Measurements from ENCODE around the gene ZC2HC1C. TPM values are rescaled to one million over a fixed set of nuclear protein-coding genes. Genes with fewer than 3 reads are reported as not detected.

The ZC2HC1C gene
- total RNA-seq, 1 experiment from 2014 or later: 13.8 TPM

DNA sequence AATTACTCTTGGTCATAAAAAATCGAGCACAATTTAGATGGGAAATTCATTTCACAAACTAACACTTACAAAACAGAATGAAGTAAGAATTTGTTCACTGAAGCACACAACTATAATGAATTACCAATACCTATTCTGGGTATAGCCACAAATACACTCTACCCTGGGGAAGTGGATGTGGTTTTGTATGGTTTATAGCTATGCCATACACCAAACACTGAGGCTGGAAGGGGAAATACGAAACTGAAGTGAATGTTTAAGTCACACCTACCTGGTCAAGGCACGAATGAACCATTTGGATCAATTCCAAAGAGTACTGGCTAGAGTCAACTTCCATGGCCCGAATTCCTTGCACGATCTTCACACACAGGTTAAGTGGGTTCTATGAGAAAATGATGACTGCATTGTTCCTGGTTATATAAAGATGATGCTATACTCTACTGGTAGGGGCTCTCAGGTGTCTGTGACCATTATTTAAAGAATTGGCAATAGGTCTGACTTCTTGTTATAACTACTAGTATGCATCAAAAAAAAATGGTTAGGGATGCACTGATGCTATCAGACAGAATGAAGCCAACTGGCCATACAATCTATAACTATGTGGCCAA is 44.6 kb downstream of the ZC2HC1C start:
- H3K27ac ChIP-seq: no peak overlapping the region
- H2AFZ ChIP-seq: no peak overlapping the region
- no peaks in the 10 kb centered on the region for H3K4me1 ChIP-seq (replicated peaks; ENCODE audit: insufficient read depth)
- no peak for TF ChIP-seq EZH2 (IDR thresholded peaks at IDR 0.05; ENCODE audit: low read depth)
- TF ChIP-seq, protein P1, sequence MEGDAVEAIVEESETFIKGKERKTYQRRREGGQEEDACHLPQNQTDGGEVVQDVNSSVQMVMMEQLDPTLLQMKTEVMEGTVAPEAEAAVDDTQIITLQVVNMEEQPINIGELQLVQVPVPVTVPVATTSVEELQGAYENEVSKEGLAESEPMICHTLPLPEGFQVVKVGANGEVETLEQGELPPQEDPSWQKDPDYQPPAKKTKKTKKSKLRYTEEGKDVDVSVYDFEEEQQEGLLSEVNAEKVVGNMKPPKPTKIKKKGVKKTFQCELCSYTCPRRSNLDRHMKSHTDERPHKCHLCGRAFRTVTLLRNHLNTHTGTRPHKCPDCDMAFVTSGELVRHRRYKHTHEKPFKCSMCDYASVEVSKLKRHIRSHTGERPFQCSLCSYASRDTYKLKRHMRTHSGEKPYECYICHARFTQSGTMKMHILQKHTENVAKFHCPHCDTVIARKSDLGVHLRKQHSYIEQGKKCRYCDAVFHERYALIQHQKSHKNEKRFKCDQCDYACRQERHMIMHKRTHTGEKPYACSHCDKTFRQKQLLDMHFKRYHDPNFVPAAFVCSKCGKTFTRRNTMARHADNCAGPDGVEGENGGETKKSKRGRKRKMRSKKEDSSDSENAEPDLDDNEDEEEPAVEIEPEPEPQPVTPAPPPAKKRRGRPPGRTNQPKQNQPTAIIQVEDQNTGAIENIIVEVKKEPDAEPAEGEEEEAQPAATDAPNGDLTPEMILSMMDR (conservative IDR thresholded peaks at IDR 0.05): no peak
- no peaks in the 10 kb centered on the region for H3K9me2 ChIP-seq (ENCODE audit: insufficient read depth)
- H3K9me3 ChIP-seq (ENCODE audit: insufficient read depth, low read depth): no peaks in the 10 kb centered on the region
- peaks cover 82% of the 10 kb centered on the region for H3K36me3 ChIP-seq (ENCODE audit: low read depth)
- no peak overlapping the region for H3K4me3 ChIP-seq
- H3K27me3 ChIP-seq (ENCODE audit: insufficient read depth, low read depth): no peaks in the 10 kb centered on the region
- H3F3A ChIP-seq (ENCODE audit: insufficient read depth, low read depth): peaks cover 24% of the 10 kb centered on the region; the same call in 1 of the 2 replicates
- POLR2A ChIA-PET (ENCODE audit: unreplicated experiment): no interaction called here
- BruUV-seq (replicated peaks): no TSS peak
- H3K4me2 ChIP-seq: no peak overlapping the region
- no peaks in the 10 kb centered on the region for H3K79me2 ChIP-seq (ENCODE audit: low read depth)
- peaks cover 8% of the 10 kb centered on the region; the same call in 1 of the 2 replicates for H4K20me1 ChIP-seq (ENCODE audit: insufficient read depth)
- peak in 1 of 2 experiments; percentile 24 for DNase-seq
- intact Hi-C loops (cut with micrococcal nuclease; ENCODE audit: unreplicated experiment): no loop called here
- CTCF ChIA-PET: interaction anchor here (0.7 kb wide), 1 partner anchor 10 kb away, joined by 3 read pairs; no protein-coding TSS in a partner anchor

DNA sequence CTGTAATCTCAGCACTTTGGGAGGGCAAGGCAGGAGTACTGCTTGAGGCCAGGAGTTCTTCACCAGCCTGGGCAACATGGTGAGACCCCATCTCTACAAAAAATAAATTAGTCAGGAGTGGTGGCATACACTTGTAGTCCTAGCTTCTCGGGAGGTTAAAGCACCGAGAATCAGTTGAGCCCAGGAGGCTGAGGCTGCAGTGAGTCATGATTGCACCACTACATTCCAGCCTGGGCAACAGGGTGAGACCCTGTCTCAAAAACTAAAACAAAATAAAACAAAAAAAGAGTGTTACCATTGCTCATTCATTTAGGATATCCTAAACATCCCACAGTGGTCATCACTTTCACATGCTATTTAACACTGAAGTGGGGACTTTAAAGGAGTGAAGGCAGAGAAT is 49.6 kb downstream of the ZC2HC1C start:
- DNase-seq: no peak
- no peaks in the 10 kb centered on the region; the same call in 1 of the 2 replicates for H3K79me2 ChIP-seq (ENCODE audit: low read depth)

DNA sequence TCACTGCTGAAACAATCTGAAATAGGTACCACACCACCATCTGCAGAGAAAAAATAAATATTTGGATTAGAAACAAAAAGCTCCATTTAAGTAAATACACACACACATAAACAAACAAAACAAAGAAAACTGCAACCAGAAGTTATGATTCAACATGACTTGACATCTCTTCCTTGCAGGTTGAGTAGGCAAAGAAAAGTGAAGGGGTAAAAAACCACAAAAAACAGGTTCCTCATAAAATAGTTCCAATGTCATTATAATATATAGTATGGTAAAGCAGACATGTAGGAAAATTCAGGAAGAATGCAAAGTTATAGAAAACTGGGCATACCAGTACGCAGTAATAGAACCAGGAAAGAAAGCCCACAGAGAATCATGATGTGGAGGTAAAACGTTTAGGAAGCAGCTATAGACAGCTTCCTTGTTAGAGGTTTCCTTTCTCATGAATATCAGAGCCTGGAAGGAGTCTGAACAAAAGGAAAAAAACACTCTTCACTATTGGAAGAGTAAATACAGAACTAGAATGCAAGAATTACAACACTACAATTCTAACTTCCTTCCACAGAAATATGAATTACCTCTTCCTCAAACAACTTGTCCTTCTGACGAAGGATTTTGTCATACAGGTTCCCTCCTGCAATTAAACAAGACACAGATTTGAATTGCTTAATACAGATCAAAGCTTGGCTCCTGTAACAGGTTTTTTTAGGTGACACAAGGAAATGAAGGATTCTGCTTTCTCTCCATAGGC is 51.3 kb downstream of the ZC2HC1C start:
- no peak overlapping the region for H3K4me3 ChIP-seq
- ChIA-PET POLR2A (ENCODE audit: unreplicated experiment) (interaction anchor here (0.6 kb wide), 1 partner anchor 148 kb away, joined by 4 read pairs; no protein-coding TSS in a partner anchor), CTCF (no interaction called here)
- H3K9me2 ChIP-seq (ENCODE audit: insufficient read depth): no peaks in the 10 kb centered on the region
- H3K27ac ChIP-seq: peak overlapping the region; percentile 32
- peak in 1 of 2 experiments; percentile 67 for DNase-seq
- intact Hi-C loops (cut with micrococcal nuclease; ENCODE audit: unreplicated experiment): loop anchor here (10.0 kb wide), 1 partner anchor 1264 kb away; no protein-coding TSS in a partner anchor
- peaks cover 56% of the 10 kb centered on the region for H3K36me3 ChIP-seq (ENCODE audit: low read depth)
- TF ChIP-seq, protein P1 (conservative IDR thresholded peaks at IDR 0.05): no peak
- TF ChIP-seq EZH2 (IDR thresholded peaks at IDR 0.05; ENCODE audit: low read depth): no peak
- no peak overlapping the region for H2AFZ ChIP-seq
- H3F3A ChIP-seq (ENCODE audit: insufficient read depth, low read depth): peaks cover 52% of the 10 kb centered on the region
- peaks cover 19% of the 10 kb centered on the region; the same call in 1 of the 2 replicates for H4K20me1 ChIP-seq (ENCODE audit: insufficient read depth)
- BruUV-seq (replicated peaks): no TSS peak
- no peaks in the 10 kb centered on the region for H3K27me3 ChIP-seq (ENCODE audit: insufficient read depth, low read depth)
- peaks cover 15% of the 10 kb centered on the region for H3K79me2 ChIP-seq (ENCODE audit: low read depth)
- peaks cover 40% of the 10 kb centered on the region for H3K4me1 ChIP-seq (replicated peaks; ENCODE audit: insufficient read depth)
- H3K9me3 ChIP-seq (ENCODE audit: insufficient read depth, low read depth): no peaks in the 10 kb centered on the region; the same call in 1 of the 2 replicates
- H3K4me2 ChIP-seq: no peak overlapping the region

More for the DNA sequence above, 49.6 kb downstream of the ZC2HC1C start:
- POLR2A ChIA-PET (ENCODE audit: unreplicated experiment): no interaction called here
- Histone ChIP-seq H3K27me3 (ENCODE audit: insufficient read depth, low read depth) (no peaks in the 10 kb centered on the region), H2AFZ (no peak overlapping the region), H3K4me1 (replicated peaks; ENCODE audit: insufficient read depth) (peaks cover 23% of the 10 kb centered on the region), H4K20me1 (ENCODE audit: insufficient read depth) (peaks cover 22% of the 10 kb centered on the region; the same call in 1 of the 2 replicates), H3K9me2 (ENCODE audit: insufficient read depth) (no peaks in the 10 kb centered on the region), H3K27ac (no peak overlapping the region), H3K9me3 (ENCODE audit: insufficient read depth, low read depth) (no peaks in the 10 kb centered on the region), H3F3A (ENCODE audit: insufficient read depth, low read depth) (peaks cover 49% of the 10 kb centered on the region), H3K36me3 (ENCODE audit: low read depth) (peaks cover 72% of the 10 kb centered on the region), H3K4me2 (no peak overlapping the region), H3K4me3 (no peak overlapping the region)
- intact Hi-C loops (cut with micrococcal nuclease; ENCODE audit: unreplicated experiment): no loop called here
- no TSS peak for BruUV-seq (replicated peaks)
- TF ChIP-seq EZH2 (IDR thresholded peaks at IDR 0.05; ENCODE audit: low read depth): no peak
- TF ChIP-seq, protein P1 (conservative IDR thresholded peaks at IDR 0.05): no peak
- CTCF ChIA-PET: interaction anchor here (1.0 kb wide), 1 partner anchor 240 kb away, joined by 12 read pairs; no protein-coding TSS in a partner anchor

Measured in PC-9 (cell line).